NB4 (cell line): ENCODE data around the gene RCCD1.

Experiments
- MYC ChIP-seq: IDR thresholded peaks from 2 replicates; pipeline ENCODE4 v1.6.1; 2011; ENCODE audit warnings: low read depth, low read length
- POLR2A ChIP-seq: IDR thresholded peaks from 2 replicates; pipeline ENCODE4 v1.6.1; 2011; ENCODE audit warnings: mild to moderate bottlenecking; ENCODE audit not compliant: insufficient read length; ENCODE audit errors: extremely low read depth
- TF ChIP-seq, protein P1 (sequence below): IDR thresholded peaks from one replicate; pipeline ENCODE4 v1.5.1; 2012; ENCODE audit warnings: low read depth, low read length

DNA sequence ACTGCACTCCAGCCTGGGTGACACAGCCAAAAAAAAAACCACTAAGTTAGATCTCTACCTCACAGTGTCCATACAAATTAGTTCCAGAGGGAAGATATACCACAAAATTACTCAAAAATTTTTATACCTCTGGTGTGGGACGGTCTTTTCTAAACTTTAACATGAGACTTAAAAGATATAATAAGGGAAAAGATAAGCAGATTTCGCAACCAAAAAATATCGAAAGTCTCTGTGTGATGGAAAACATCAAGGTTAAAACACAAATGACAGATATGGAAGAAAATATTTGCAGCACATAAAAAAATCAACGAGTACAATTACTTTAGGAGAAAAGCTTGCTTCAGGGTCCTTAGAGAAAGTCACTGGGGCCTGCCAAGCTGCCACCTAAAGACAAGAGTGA is 32.8 kb upstream of the RCCD1 start:
- TF ChIP-seq MYC (no peak), POLR2A (no peak)
- TF ChIP-seq, protein P1, sequence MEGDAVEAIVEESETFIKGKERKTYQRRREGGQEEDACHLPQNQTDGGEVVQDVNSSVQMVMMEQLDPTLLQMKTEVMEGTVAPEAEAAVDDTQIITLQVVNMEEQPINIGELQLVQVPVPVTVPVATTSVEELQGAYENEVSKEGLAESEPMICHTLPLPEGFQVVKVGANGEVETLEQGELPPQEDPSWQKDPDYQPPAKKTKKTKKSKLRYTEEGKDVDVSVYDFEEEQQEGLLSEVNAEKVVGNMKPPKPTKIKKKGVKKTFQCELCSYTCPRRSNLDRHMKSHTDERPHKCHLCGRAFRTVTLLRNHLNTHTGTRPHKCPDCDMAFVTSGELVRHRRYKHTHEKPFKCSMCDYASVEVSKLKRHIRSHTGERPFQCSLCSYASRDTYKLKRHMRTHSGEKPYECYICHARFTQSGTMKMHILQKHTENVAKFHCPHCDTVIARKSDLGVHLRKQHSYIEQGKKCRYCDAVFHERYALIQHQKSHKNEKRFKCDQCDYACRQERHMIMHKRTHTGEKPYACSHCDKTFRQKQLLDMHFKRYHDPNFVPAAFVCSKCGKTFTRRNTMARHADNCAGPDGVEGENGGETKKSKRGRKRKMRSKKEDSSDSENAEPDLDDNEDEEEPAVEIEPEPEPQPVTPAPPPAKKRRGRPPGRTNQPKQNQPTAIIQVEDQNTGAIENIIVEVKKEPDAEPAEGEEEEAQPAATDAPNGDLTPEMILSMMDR = no peak
